ENCODE data around the gene CMIP.

CMIP gene

GRCh38 chr16:81610936-81611335 lies 166.3 kb downstream of the CMIP start:
- no peak for DNase-seq

- no peak for DNase-seq
These were observed 167.1 kb downstream of the CMIP start for GRCh38 chr16:81611721-81612120.

GRCh38 chr16:81612351-81613163 lies 167.9 kb downstream of the CMIP start:
- DNase-seq = no peak

GRCh38 chr16:81614171-81614570 lies 169.6 kb downstream of the CMIP start:
- no peak for DNase-seq

- DNase-seq = no peak
These were observed 170.2 kb downstream of the CMIP start for GRCh38 chr16:81614654-81615359.

GRCh38 chr16:81615411-81615810 lies 170.8 kb downstream of the CMIP start:
- no peak for DNase-seq

GRCh38 chr16:81615833-81616232 lies 171.2 kb downstream of the CMIP start:
- no peak for DNase-seq

GRCh38 chr16:81616321-81617020 lies 171.9 kb downstream of the CMIP start:
- DNase-seq = peak; percentile 83

- no peak for DNase-seq
These were observed 172.4 kb downstream of the CMIP start for GRCh38 chr16:81617021-81617346.

- DNase-seq = no peak
These were observed 173.6 kb downstream of the CMIP start for GRCh38 chr16:81618187-81618586.

- no peak for DNase-seq
These were observed 174.1 kb downstream of the CMIP start for GRCh38 chr16:81618661-81619060.

- DNase-seq = no peak
These were observed 175.4 kb downstream of the CMIP start for GRCh38 chr16:81620029-81620428.

- DNase-seq = no peak
These were observed 176.2 kb downstream of the CMIP start for GRCh38 chr16:81620796-81621195.

GRCh38 chr16:81621496-81621895 lies 176.9 kb downstream of the CMIP start:
- DNase-seq = no peak

- DNase-seq = peak; percentile 45
These were observed 178.9 kb downstream of the CMIP start for GRCh38 chr16:81623365-81624102.

GRCh38 chr16:81624403-81624759 lies 179.8 kb downstream of the CMIP start:
- DNase-seq = no peak

GRCh38 chr16:81624760-81625543 lies 180.3 kb downstream of the CMIP start:
- no peak for DNase-seq

GRCh38 chr16:81625544-81626153 lies 181.0 kb downstream of the CMIP start:
- no peak for DNase-seq

- DNase-seq = no peak
These were observed 181.6 kb downstream of the CMIP start for GRCh38 chr16:81626181-81626674.

- no peak for DNase-seq
These were observed 182.4 kb downstream of the CMIP start for GRCh38 chr16:81627024-81627423.

GRCh38 chr16:81627729-81628244 lies 183.2 kb downstream of the CMIP start:
- DNase-seq = no peak

Data from central memory CD4-positive, alpha-beta T cell (primary cell).